Glutamatergic neuron (in vitro differentiated cells): Measurements from ENCODE around the gene MMP10. TPM values are rescaled to one million over a fixed set of nuclear protein-coding genes. Genes with fewer than 3 reads are reported as not detected.

Source experiments
- DNase-seq: peaks from one replicate; pipeline ENCODE4 v3.0.0; 2022
- H3K27ac Mint-ChIP-seq: one replicate; pipeline ENCODE4 v1.8.0; 2020; ENCODE audit warnings: mild to moderate bottlenecking, mixed read lengths, inconsistent platforms; ENCODE audit not compliant: unreplicated experiment
- H3K27me3 Mint-ChIP-seq: one replicate; pipeline ENCODE4 v1.8.0; 2020; ENCODE audit warnings: mild to moderate bottlenecking, moderate library complexity, mixed read lengths, inconsistent platforms; ENCODE audit not compliant: unreplicated experiment
- H3K36me3 Mint-ChIP-seq: one replicate; pipeline ENCODE4 v1.8.0; 2020; ENCODE audit warnings: mild to moderate bottlenecking, mixed read lengths, inconsistent platforms; ENCODE audit not compliant: unreplicated experiment
- H3K4me1 Mint-ChIP-seq: one replicate; pipeline ENCODE4 v1.8.0; 2020; ENCODE audit warnings: mild to moderate bottlenecking, low read depth, mixed read lengths, inconsistent platforms; ENCODE audit not compliant: unreplicated experiment
- H3K4me3 Mint-ChIP-seq: one replicate; pipeline ENCODE4 v1.8.0; 2020; ENCODE audit warnings: mild to moderate bottlenecking, mixed read lengths, inconsistent platforms; ENCODE audit not compliant: unreplicated experiment
- H3K9me3 Mint-ChIP-seq: one replicate; pipeline ENCODE4 v1.8.0; 2020; ENCODE audit warnings: mild to moderate bottlenecking, moderate library complexity, mixed read lengths, inconsistent platforms; ENCODE audit not compliant: unreplicated experiment
- total RNA-seq: library from RNA; stranded (reverse); fragmentation: NEBNext Ultra II Directional; extraction: Animal tissue kit (Norgen Biotek cat#: 25700); gene quantifications from one replicate; pipeline ENCODE4 v1.2.1, GENCODE V29; 2021; ENCODE audit not compliant: unreplicated experiment
- TF ChIP-seq, protein P1 (sequence below): fragments of 200-600 bp; sonication (generic); IDR thresholded peaks from one replicate; pipeline ENCODE4 v1.5.0; 2021; ENCODE audit not compliant: partially characterized antibody, unreplicated experiment

MMP10 gene
- total RNA-seq, 1 donor from 2014 or later, result not detected

DNA sequence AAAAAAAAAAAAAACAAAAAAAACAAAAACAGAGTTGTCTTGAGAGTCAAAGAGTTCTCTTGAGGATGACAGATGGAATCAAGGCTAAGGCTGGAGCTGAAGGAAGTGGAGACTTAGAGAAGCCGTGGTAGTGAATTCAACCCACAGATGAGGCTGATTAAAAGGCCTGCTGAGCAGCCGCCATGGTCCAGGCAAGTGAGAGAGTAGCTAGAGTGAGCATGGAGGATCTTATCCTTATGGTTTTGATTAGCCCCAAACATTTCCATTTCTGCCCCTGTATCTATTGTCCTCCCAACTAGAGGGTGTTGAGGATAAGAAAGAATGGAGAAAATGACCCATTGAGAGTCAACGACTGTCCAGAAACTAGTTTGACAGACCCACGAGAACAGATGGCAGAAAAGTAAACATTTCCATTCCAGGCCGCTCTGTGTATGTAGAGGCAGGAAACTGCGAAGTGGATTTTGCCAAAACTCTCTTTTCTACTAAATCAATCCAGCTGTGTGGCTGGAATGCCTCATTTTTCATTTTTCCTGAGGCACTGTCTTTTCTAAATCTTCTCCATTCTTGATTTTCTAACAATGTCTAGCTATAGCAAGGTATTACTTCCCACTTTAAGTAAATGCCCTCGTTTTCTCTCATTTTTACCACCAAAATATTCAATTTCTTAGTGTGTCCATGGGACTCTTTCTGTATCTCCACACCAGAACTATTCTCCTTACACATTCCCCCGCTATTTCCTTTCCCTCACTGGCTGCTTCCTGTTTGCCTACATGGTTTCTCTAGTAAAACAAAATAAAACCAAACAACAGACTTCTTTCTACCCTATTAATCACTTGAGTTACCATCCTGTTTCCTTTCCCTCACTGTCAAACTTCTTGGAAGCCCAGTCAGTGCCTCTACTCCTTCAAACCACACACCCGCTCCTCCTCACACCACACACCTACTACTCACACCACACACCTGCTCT, 50.3 kb downstream of the MMP10 start:
- H3K36me3 Mint-ChIP-seq, result no peaks in the 10 kb centered on the region
- no peak overlapping the region for H3K4me3 Mint-ChIP-seq
- H3K9me3 Mint-ChIP-seq, result peaks cover 2% of the 10 kb centered on the region
- TF ChIP-seq, protein P1, sequence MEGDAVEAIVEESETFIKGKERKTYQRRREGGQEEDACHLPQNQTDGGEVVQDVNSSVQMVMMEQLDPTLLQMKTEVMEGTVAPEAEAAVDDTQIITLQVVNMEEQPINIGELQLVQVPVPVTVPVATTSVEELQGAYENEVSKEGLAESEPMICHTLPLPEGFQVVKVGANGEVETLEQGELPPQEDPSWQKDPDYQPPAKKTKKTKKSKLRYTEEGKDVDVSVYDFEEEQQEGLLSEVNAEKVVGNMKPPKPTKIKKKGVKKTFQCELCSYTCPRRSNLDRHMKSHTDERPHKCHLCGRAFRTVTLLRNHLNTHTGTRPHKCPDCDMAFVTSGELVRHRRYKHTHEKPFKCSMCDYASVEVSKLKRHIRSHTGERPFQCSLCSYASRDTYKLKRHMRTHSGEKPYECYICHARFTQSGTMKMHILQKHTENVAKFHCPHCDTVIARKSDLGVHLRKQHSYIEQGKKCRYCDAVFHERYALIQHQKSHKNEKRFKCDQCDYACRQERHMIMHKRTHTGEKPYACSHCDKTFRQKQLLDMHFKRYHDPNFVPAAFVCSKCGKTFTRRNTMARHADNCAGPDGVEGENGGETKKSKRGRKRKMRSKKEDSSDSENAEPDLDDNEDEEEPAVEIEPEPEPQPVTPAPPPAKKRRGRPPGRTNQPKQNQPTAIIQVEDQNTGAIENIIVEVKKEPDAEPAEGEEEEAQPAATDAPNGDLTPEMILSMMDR, result no peak
- H3K4me1 Mint-ChIP-seq, result no peaks in the 10 kb centered on the region
- H3K27me3 Mint-ChIP-seq, result no peaks in the 10 kb centered on the region
- DNase-seq, result no peak
- H3K27ac Mint-ChIP-seq, result no peak overlapping the region

DNA sequence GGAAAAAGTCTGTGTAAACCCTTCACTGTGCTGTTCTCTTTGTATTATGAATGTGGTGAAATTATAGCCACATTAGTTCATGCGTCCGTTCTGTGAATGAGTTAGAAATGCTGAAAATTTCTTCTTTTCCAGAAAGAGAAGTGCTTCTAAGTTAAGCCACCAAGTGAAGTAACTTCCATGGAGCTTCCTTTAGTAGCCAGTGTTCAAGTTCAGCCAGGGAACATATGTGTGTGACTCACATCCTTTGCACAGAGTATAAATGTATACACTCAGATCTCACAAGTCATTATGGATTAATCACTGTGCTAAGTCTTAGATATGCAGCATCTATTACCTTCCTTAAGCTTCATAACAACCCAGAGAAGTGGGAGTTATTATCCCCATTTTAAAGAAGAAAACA, 52.5 kb downstream of the MMP10 start:
- H3K27me3 Mint-ChIP-seq, result no peaks in the 10 kb centered on the region
- no peaks in the 10 kb centered on the region for H3K4me1 Mint-ChIP-seq
- no peaks in the 10 kb centered on the region for H3K36me3 Mint-ChIP-seq
- no peak for DNase-seq
- H3K9me3 Mint-ChIP-seq, result peaks cover 2% of the 10 kb centered on the region
- H3K27ac Mint-ChIP-seq, result no peak overlapping the region
- TF ChIP-seq, protein P1, result no peak
- no peak overlapping the region for H3K4me3 Mint-ChIP-seq

DNA sequence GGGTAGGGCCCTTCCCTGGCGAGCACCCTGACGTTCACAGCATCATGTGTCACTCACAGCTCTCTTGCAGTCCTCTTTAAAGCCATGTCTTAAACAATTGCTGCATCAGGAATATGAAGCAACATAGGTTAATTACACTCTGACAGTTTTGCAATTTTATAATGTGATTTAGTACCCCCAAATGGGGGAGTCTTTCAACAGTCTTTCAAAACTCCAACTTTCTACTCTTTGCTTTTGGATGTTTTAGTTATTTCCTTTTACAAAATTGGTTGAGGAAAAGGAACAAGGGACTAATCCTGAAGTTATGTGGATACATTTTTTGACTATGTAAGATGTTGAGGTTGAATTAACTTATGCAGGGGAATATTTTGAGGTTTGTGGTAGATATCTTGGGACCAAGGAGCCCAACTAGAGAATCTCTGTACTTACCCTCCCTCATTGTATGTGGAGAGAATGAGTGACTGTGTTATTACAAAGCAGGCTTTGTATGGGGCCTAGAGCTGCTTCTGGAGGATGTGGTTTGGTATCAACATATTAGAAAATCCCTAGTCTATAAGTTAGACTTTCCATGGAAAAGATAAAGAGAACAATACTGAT, 55.4 kb downstream of the MMP10 start, which contains the start of gene MMP8:
Gene MMP8, minus strand, starts transcription at position 51 of the 597 bp plus-strand sequence. CDS start 99 bp downstream, outside the sequence.
- H3K36me3 Mint-ChIP-seq, result no peaks in the 10 kb centered on the region
- H3K27me3 Mint-ChIP-seq, result no peaks in the 10 kb centered on the region
- no peak for DNase-seq
- peaks cover 2% of the 10 kb centered on the region for H3K9me3 Mint-ChIP-seq
- TF ChIP-seq, protein P1, result no peak
- no peak within 1 kb of the TSS for H3K4me3 Mint-ChIP-seq
- no peak within 1 kb of the TSS for H3K27ac Mint-ChIP-seq
- H3K4me1 Mint-ChIP-seq, result no peaks in the 10 kb centered on the region

DNA sequence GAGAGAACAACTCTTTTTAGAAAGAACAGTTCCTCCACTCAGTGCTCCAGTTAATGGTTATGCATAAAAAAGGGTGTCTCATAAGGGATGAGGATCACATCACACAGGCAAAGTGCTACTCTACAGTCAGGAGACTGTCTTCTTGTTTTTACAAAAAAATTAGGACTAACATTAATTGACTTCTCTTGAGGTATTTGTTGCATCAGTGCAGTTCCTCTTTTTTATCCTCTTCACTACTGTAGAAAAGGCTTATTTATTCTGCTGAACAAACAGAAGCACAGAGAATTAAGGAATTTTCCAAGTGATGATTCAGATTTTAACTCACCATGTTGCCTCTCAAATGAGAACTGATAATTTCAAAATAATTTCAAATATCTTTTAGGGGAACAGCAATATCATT, 57.6 kb downstream of the MMP10 start:
- Mint-ChIP-seq H3K27ac (no peak overlapping the region), H3K9me3 (no peaks in the 10 kb centered on the region), H3K4me1 (no peaks in the 10 kb centered on the region), H3K36me3 (no peaks in the 10 kb centered on the region), H3K4me3 (no peak overlapping the region), H3K27me3 (no peaks in the 10 kb centered on the region)
- TF ChIP-seq, protein P1, result no peak
- DNase-seq, result no peak

Other genes starting within 250 kb of the MMP10 start
- not detected for gene MMP7, start 249.9 kb downstream of the MMP10 start, total RNA-seq
- not detected for gene MMP20, start 155.3 kb downstream of the MMP10 start, total RNA-seq
- not detected for gene MMP27, start 74.9 kb downstream of the MMP10 start, total RNA-seq
- gene MMP8, start 55.7 kb downstream of the MMP10 start, total RNA-seq, result not detected
- gene MMP1, start 17.5 kb upstream of the MMP10 start, total RNA-seq, result not detected
- gene MMP3, start 63.0 kb upstream of the MMP10 start, total RNA-seq, result not detected
- not detected for gene MMP12, start 94.4 kb upstream of the MMP10 start, total RNA-seq
- not detected for gene MMP13, start 175.1 kb upstream of the MMP10 start, total RNA-seq